WTC11 (cell line): Measurements from ENCODE around the gene SGTA. TPM values are rescaled to one million over a fixed set of nuclear protein-coding genes. Genes with fewer than 3 reads are reported as not detected.

ENCODE experiments used
- AFF4 ChIP-seq: sonication (generic); formaldehyde crosslinking; IDR thresholded peaks from 2 replicates; pipeline ENCODE4 v1.8.1; 2023; ENCODE audit warnings: mild to moderate bottlenecking, missing genetic modification reagents, borderline replicate concordance
- AR ChIP-seq: fragments of 250-450 bp; sonication (Bioruptor Pico); IDR thresholded peaks from 2 replicates; pipeline ENCODE4 v1.9.0; 2021; ENCODE audit warnings: mild to moderate bottlenecking
- ARID4B ChIP-seq: sonication (generic); formaldehyde crosslinking; IDR thresholded peaks from 2 replicates; pipeline ENCODE4 v1.8.0; 2023; ENCODE audit warnings: missing genetic modification reagents, mild to moderate bottlenecking, borderline replicate concordance
- ATF2 ChIP-seq: sonication (generic); formaldehyde crosslinking; IDR thresholded peaks from 2 replicates; pipeline ENCODE4 v1.8.1; 2022; ENCODE audit warnings: low read depth, missing genetic modification reagents, borderline replicate concordance
- ATF3 ChIP-seq: sonication (generic); formaldehyde crosslinking; conservative IDR thresholded peaks from 2 replicates; pipeline ENCODE4 v1.8.1; 2022; ENCODE audit warnings: mild to moderate bottlenecking, missing genetic modification reagents
- CREM ChIP-seq: sonication (generic); formaldehyde crosslinking; IDR thresholded peaks from 2 replicates; pipeline ENCODE4 v1.8.1; 2022; ENCODE audit warnings: mild to moderate bottlenecking, missing genetic modification reagents, moderate library complexity
- ETV6 ChIP-seq: sonication (generic); formaldehyde crosslinking; IDR thresholded peaks from 2 replicates; pipeline ENCODE4 v1.8.1; 2022; ENCODE audit warnings: mild to moderate bottlenecking, missing genetic modification reagents
- FOXJ3 ChIP-seq: sonication (generic); formaldehyde crosslinking; IDR thresholded peaks from 2 replicates; pipeline ENCODE4 v1.9.0; 2021; ENCODE audit warnings: missing genetic modification reagents, mild to moderate bottlenecking, borderline replicate concordance
- FOXK1 ChIP-seq: sonication (generic); formaldehyde crosslinking; IDR thresholded peaks from 2 replicates; pipeline ENCODE4 v1.8.0; 2022; ENCODE audit warnings: mild to moderate bottlenecking, moderate library complexity, missing genetic modification reagents
- JAZF1 ChIP-seq: fragments of 250-450 bp; sonication (Bioruptor Pico); IDR thresholded peaks from 2 replicates; pipeline ENCODE4 v1.9.0; 2021; ENCODE audit warnings: moderate library complexity, mild to moderate bottlenecking, inconsistent platforms
- JUN ChIP-seq: sonication (generic); formaldehyde crosslinking; IDR thresholded peaks from 2 replicates; pipeline ENCODE4 v1.8.0; 2023; ENCODE audit warnings: mild to moderate bottlenecking, missing genetic modification reagents
- MLX ChIP-seq: sonication (generic); formaldehyde crosslinking; IDR thresholded peaks from 2 replicates; pipeline ENCODE4 v1.8.1; 2023; ENCODE audit warnings: mild to moderate bottlenecking, missing genetic modification reagents, moderate library complexity
- OVOL2 ChIP-seq: fragments of 250-450 bp; sonication (Bioruptor Pico); IDR thresholded peaks from 2 replicates; pipeline ENCODE4 v1.9.0; 2021; ENCODE audit warnings: mild to moderate bottlenecking, borderline replicate concordance
- SP1 ChIP-seq: sonication (generic); formaldehyde crosslinking; conservative IDR thresholded peaks from 2 replicates; pipeline ENCODE4 v1.8.1; 2022; ENCODE audit warnings: missing genetic modification reagents
- STAT6 ChIP-seq: sonication (generic); formaldehyde crosslinking; conservative IDR thresholded peaks from 2 replicates; pipeline ENCODE4 v1.8.1; 2023; ENCODE audit warnings: mild to moderate bottlenecking, low read depth, missing genetic modification reagents, moderate library complexity
- TP53 ChIP-seq: sonication (generic); formaldehyde crosslinking; IDR thresholded peaks from 2 replicates; pipeline ENCODE4 v1.8.1; 2023; ENCODE audit warnings: mild to moderate bottlenecking, missing genetic modification reagents
- ZNF138 ChIP-seq: sonication (generic); formaldehyde crosslinking; conservative IDR thresholded peaks from 2 replicates; pipeline ENCODE4 v1.8.1; 2022; ENCODE audit warnings: mild to moderate bottlenecking, moderate library complexity, missing genetic modification reagents
- ZNF423 ChIP-seq: fragments of 250-450 bp; sonication (Bioruptor Pico); IDR thresholded peaks from 2 replicates; pipeline ENCODE4 v2.1.2; 2022; ENCODE audit warnings: mild to moderate bottlenecking, moderate library complexity
- total RNA-seq: library from RNA; stranded (reverse); gene quantifications from 3 replicates; pipeline ENCODE4 v1.2.3, GENCODE V29; 2021

The SGTA gene
- total RNA-seq, 1 experiment from 2014 or later = 91.2 TPM

- TF ChIP-seq ATF3 (CRISPR knock-in tag) (peak; percentile 75; the same call in 1 of the 2 replicates), MLX (CRISPR knock-in tag) (no peak), FOXJ3 (CRISPR knock-in tag) (no peak), JUN (CRISPR knock-in tag) (0 out of 2 replicates have a peak, but pooled peaks have one; percentile 34), AFF4 (CRISPR knock-in tag) (no peak), ATF2 (CRISPR knock-in tag) (no peak), ARID4B (CRISPR knock-in tag) (peak; percentile 96), OVOL2 (CRISPR knock-in tag) (no peak), SP1 (CRISPR knock-in tag) (peak; percentile 93), ZNF423 (CRISPR knock-in tag) (peak; percentile 31; the same call in 1 of the 2 replicates), ZNF138 (CRISPR knock-in tag) (no peak), TP53 (CRISPR knock-in tag) (0 out of 2 replicates have a peak, but pooled peaks have one; percentile 72), ETV6 (CRISPR knock-in tag) (peak; percentile 97), JAZF1 (CRISPR knock-in tag) (no peak), FOXK1 (CRISPR knock-in tag) (peak; percentile 94), AR (CRISPR knock-in tag) (no peak), STAT6 (CRISPR knock-in tag) (no peak), CREM (peak; percentile 96)
These were observed at the start of gene SGTA (continued) for GRCh38 chr19:2782936-2783780.
